Panc1 (cell line): Measurements from ENCODE around the gene P2RY10. TPM values are rescaled to one million over a fixed set of nuclear protein-coding genes. Genes with fewer than 3 reads are reported as not detected.

ENCODE experiments used
- ATAC-seq: fragments of 200-7000 bp; cut with Tn5 transposase; 2 replicates; pipeline ENCODE4 v1.9.1; 2020; ENCODE audit warnings: mild to moderate bottlenecking, moderate library complexity
- BruUV-seq: library from RNA; stranded (reverse); fragments of 400-500 nt; replicated peaks from 2 replicates; lab custom pipeline; 2021; lab: Mats Ljungman, UMichigan
- CTCF ChIA-PET: fragments of 300-600 bp; sonication (Branson Sonifier 250); formaldehyde crosslinking; loops from one replicate; lab custom pipeline; 2022; ENCODE audit warnings: antibody characterized with exemption; lab: Charles Lee
- POLR2A ChIA-PET: fragments of 300-600 bp; sonication (Branson Sonifier 250); formaldehyde crosslinking; loops from one replicate; lab custom pipeline; 2022; ENCODE audit warnings: antibody characterized with exemption; lab: Charles Lee
- DNase-seq: peaks from one replicate; pipeline ENCODE4 v3.0.0-alpha.2; 2010; ENCODE audit warnings: low read depth, low spot score
- H3K27ac ChIP-seq: 2 replicates; pipeline ENCODE4 v1.5.1; 2011; ENCODE audit warnings: mild to moderate bottlenecking, low read length, inconsistent platforms
- H3K27me3 ChIP-seq: fragments of 200-500 bp; sonication (Bioruptor generic); 2 replicates; pipeline ENCODE4 v1.6.0; 2014; ENCODE audit warnings: low read length, inconsistent platforms; ENCODE audit not compliant: control insufficient read depth, insufficient read depth
- H3K36me3 ChIP-seq: fragments of 200-500 bp; sonication (Bioruptor generic); 2 replicates; pipeline ENCODE4 v1.5.1; 2014; ENCODE audit warnings: inconsistent platforms, mild to moderate bottlenecking, low read length, moderate library complexity; ENCODE audit not compliant: control insufficient read depth, insufficient read depth
- H3K4me1 ChIP-seq: 2 replicates; pipeline ENCODE4 v1.5.1; 2011; ENCODE audit warnings: inconsistent platforms, mild to moderate bottlenecking, low read length, moderate library complexity; ENCODE audit not compliant: control insufficient read depth, insufficient read depth
- H3K4me3 ChIP-seq, 2 experiments: 2 replicates each; pipeline ENCODE4 v1.5.1; 2011 to 2012; ENCODE audit warnings: low read depth in 2 of 2, low read length in 2 of 2, mild to moderate bottlenecking in 2 of 2, inconsistent platforms in 1 of 2, moderate library complexity in 1 of 2
- H3K9me3 ChIP-seq: fragments of 200-500 bp; sonication (Bioruptor generic); 2 replicates; pipeline ENCODE4 v1.5.1; 2014; ENCODE audit warnings: low read depth, mild to moderate bottlenecking, inconsistent platforms, low read length, moderate library complexity; ENCODE audit not compliant: control insufficient read depth, insufficient read depth
- POLR2AphosphoS5 ChIP-seq: IDR thresholded peaks from 2 replicates; pipeline ENCODE4 v1.6.1; 2012; ENCODE audit warnings: mild to moderate bottlenecking, low read depth, low read length, moderate library complexity
- SIN3A ChIP-seq: IDR thresholded peaks from 2 replicates; pipeline ENCODE4 v1.6.1; 2012; ENCODE audit warnings: low read depth, mild to moderate bottlenecking, low read length, moderate library complexity, borderline replicate concordance; ENCODE audit not compliant: insufficient read depth
- TCF7L2 ChIP-seq: IDR thresholded peaks from 2 replicates; pipeline ENCODE4 v1.6.1; 2011; ENCODE audit warnings: mild to moderate bottlenecking, low read depth, low read length, inconsistent platforms
- in situ Hi-C: cut with HindIII; loops from 2 replicates; pipeline ENCODE4 v1.10.0; 2016; ENCODE audit warnings: low sequenced_read_pairs, low pct_unique_long_range_greater_than_20kb
- intact Hi-C: fragments of 100-400 bp; cut with micrococcal nuclease; formaldehyde crosslinking; loops from one replicate; pipeline ENCODE4 v1.10.0; 2022; ENCODE audit not compliant: unreplicated experiment
- total RNA-seq: library from RNA; stranded (reverse); gene quantifications from one replicate; pipeline ENCODE4 v1.2.1, GENCODE V29; 2021; ENCODE audit not compliant: unreplicated experiment
- TF ChIP-seq, protein P1 (sequence below): fragments of 450-650 bp; IDR thresholded peaks from 2 replicates; pipeline ENCODE4 v1.5.1; 2017; ENCODE audit warnings: mild to moderate bottlenecking
- TF ChIP-seq, protein P2 (sequence below), 2 experiments: IDR thresholded peaks; 2 replicates each; pipeline ENCODE4 v1.6.1; 2011 to 2012; ENCODE audit warnings: low read depth in 2 of 2, control low read depth in 1 of 2, low read length in 1 of 2, mild to moderate bottlenecking in 1 of 2, moderate library complexity in 1 of 2; ENCODE audit not compliant: insufficient read depth in 1 of 2

Gene P2RY10
- total RNA-seq, 1 experiment from 2014 or later: not detected

DNA sequence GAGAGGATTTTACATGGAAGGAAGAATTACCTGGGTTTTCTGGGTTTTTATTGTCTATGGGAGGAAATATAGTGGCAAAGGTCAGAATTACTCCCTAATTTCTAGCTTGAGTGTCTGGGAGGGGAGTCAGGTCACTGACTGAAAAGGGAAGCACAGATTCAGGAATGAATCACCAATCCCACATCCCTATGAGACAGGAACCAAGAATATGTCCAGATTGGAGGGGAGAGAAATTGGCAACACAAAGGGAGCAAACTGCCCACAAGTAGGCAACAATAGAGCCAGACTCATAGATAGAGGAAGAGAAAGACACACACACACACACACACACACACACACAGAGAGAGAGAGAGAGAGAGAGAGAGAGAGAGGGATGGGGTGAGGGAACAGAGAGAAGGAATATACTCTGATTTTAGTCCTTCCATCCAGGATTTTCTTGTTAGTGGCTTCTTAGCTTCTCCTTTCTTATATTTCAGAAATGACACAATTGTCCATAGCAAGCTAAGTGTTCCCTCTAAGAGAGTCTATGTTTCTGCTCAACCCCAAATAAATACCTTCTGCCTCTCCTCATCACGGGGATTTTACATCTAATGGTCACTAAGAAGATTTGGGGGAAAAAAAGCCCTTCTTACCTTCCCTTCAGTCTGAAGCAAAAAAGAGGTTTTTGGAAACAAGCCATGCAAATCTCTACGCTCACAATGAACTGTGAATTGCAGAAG is 12.0 kb downstream of the P2RY10 start:
- DNase-seq (no peak), ATAC-seq (no peak)
- intact Hi-C loops (no loop called here), in situ Hi-C loops (no loop called here)
- Histone ChIP-seq H3K4me1 (no peaks in the 10 kb centered on the region), H3K36me3 (no peaks in the 10 kb centered on the region), H3K9me3 (no peaks in the 10 kb centered on the region), H3K27ac (no peak overlapping the region), H3K4me3 (no peak overlapping the region), H3K27me3 (no peaks in the 10 kb centered on the region)
- ChIA-PET CTCF (interaction anchor here (0.6 kb wide), 1 partner anchor 122 kb away, joined by 4 read pairs; no protein-coding TSS in a partner anchor), POLR2A (no interaction called here)
- TF ChIP-seq SIN3A (no peak), TCF7L2 (no peak)
- no TSS peak for BruUV-seq

DNA sequence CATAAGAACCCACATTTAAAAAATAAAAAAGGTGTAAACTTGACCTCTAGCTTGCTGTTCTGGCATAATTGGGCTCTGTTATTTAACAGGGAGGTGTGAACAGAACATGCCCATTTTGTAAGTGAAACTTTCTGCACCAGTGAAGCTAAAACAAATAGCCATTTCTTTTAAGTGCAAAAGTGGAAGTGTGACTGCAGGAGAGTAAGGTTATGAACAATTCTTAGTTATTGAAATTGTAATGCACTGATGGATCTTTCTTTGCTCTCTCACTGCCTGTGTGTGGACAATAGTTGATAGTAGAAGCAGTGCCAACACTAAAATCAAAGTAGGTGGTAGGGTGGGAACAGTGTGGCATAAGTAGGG is 12.6 kb downstream of the P2RY10 start:
- TF ChIP-seq, protein P1, sequence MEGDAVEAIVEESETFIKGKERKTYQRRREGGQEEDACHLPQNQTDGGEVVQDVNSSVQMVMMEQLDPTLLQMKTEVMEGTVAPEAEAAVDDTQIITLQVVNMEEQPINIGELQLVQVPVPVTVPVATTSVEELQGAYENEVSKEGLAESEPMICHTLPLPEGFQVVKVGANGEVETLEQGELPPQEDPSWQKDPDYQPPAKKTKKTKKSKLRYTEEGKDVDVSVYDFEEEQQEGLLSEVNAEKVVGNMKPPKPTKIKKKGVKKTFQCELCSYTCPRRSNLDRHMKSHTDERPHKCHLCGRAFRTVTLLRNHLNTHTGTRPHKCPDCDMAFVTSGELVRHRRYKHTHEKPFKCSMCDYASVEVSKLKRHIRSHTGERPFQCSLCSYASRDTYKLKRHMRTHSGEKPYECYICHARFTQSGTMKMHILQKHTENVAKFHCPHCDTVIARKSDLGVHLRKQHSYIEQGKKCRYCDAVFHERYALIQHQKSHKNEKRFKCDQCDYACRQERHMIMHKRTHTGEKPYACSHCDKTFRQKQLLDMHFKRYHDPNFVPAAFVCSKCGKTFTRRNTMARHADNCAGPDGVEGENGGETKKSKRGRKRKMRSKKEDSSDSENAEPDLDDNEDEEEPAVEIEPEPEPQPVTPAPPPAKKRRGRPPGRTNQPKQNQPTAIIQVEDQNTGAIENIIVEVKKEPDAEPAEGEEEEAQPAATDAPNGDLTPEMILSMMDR: no peak
- TF ChIP-seq, protein P2, sequence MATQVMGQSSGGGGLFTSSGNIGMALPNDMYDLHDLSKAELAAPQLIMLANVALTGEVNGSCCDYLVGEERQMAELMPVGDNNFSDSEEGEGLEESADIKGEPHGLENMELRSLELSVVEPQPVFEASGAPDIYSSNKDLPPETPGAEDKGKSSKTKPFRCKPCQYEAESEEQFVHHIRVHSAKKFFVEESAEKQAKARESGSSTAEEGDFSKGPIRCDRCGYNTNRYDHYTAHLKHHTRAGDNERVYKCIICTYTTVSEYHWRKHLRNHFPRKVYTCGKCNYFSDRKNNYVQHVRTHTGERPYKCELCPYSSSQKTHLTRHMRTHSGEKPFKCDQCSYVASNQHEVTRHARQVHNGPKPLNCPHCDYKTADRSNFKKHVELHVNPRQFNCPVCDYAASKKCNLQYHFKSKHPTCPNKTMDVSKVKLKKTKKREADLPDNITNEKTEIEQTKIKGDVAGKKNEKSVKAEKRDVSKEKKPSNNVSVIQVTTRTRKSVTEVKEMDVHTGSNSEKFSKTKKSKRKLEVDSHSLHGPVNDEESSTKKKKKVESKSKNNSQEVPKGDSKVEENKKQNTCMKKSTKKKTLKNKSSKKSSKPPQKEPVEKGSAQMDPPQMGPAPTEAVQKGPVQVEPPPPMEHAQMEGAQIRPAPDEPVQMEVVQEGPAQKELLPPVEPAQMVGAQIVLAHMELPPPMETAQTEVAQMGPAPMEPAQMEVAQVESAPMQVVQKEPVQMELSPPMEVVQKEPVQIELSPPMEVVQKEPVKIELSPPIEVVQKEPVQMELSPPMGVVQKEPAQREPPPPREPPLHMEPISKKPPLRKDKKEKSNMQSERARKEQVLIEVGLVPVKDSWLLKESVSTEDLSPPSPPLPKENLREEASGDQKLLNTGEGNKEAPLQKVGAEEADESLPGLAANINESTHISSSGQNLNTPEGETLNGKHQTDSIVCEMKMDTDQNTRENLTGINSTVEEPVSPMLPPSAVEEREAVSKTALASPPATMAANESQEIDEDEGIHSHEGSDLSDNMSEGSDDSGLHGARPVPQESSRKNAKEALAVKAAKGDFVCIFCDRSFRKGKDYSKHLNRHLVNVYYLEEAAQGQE (IDR thresholded peaks at IDR 0.05; ENCODE audit: insufficient read depth in 1 of 2, low read depth in 2 of 2, low read length in 1 of 2): no peak
- TF ChIP-seq SIN3A: no peak
- TF ChIP-seq TCF7L2: no peak
- no peak for TF ChIP-seq POLR2AphosphoS5
- ChIA-PET POLR2A (no interaction called here), CTCF (interaction anchor here (0.6 kb wide), 1 partner anchor 122 kb away, joined by 4 read pairs; no protein-coding TSS in a partner anchor)
- H3K4me1 ChIP-seq: no peaks in the 10 kb centered on the region
- in situ Hi-C loops (no loop called here), intact Hi-C loops (no loop called here)
- no peaks in the 10 kb centered on the region for H3K9me3 ChIP-seq
- H3K27me3 ChIP-seq: no peaks in the 10 kb centered on the region
- ATAC-seq (no peak), DNase-seq (no peak)
- no peak overlapping the region for H3K4me3 ChIP-seq
- BruUV-seq: no TSS peak
- H3K36me3 ChIP-seq: no peaks in the 10 kb centered on the region
- no peak overlapping the region for H3K27ac ChIP-seq
